Endodermal cell (in vitro differentiated cells): ENCODE results near the gene PDGFA. TPM values are rescaled to one million over a fixed set of nuclear protein-coding genes. Genes with fewer than 3 reads are reported as not detected.

Experiments
- DNase-seq: peaks from one replicate; pipeline ENCODE4 v3.0.0-alpha.2; 2017
- H3K27ac ChIP-seq: 2 replicates; pipeline ENCODE4 v1.5.1; 2013; ENCODE audit warnings: mild to moderate bottlenecking, low read depth, low read length, moderate library complexity
- H3K27me3 ChIP-seq: 2 replicates; pipeline ENCODE4 v1.6.1; 2013; ENCODE audit warnings: mild to moderate bottlenecking, low read length, moderate library complexity; ENCODE audit not compliant: insufficient read depth, control insufficient read depth, poor library complexity, severe bottlenecking
- H3K36me3 ChIP-seq: 2 replicates; pipeline ENCODE4 v1.7.0; 2013; ENCODE audit warnings: mild to moderate bottlenecking, low read length, moderate library complexity; ENCODE audit not compliant: control insufficient read depth, insufficient read depth
- H3K4me1 ChIP-seq: one replicate; pipeline ENCODE4 v1.7.0; 2013; ENCODE audit warnings: low read length; ENCODE audit not compliant: control insufficient read depth, insufficient read depth
- H3K4me3 ChIP-seq: 2 replicates; pipeline ENCODE4 v1.5.1; 2013; ENCODE audit warnings: mild to moderate bottlenecking, low read length, moderate library complexity
- H3K9ac ChIP-seq: 2 replicates; pipeline ENCODE4 v1.6.1; 2013; ENCODE audit warnings: mild to moderate bottlenecking, low read length, moderate library complexity; ENCODE audit not compliant: poor library complexity, severe bottlenecking; ENCODE audit errors: extremely low read depth
- H3K9me3 ChIP-seq: 2 replicates; pipeline ENCODE4 v1.6.1; 2013; ENCODE audit warnings: mild to moderate bottlenecking, low read length, moderate library complexity; ENCODE audit not compliant: control insufficient read depth
- H3K27ac Mint-ChIP-seq: 2 replicates; pipeline ENCODE4 v1.8.0; 2020; ENCODE audit warnings: mixed read lengths
- H3K27me3 Mint-ChIP-seq: 2 replicates; pipeline ENCODE4 v1.8.0; 2021; ENCODE audit warnings: mild to moderate bottlenecking, mixed read lengths; ENCODE audit not compliant: insufficient read depth
- H3K36me3 Mint-ChIP-seq: 2 replicates; pipeline ENCODE4 v1.8.0; 2020; ENCODE audit warnings: low read depth, mixed read lengths
- H3K4me1 Mint-ChIP-seq: 2 replicates; pipeline ENCODE4 v1.8.0; 2020; ENCODE audit warnings: mixed read lengths
- H3K4me3 Mint-ChIP-seq: 2 replicates; pipeline ENCODE4 v1.8.0; 2020; ENCODE audit warnings: mild to moderate bottlenecking, moderate library complexity, mixed read lengths
- H3K9me3 Mint-ChIP-seq: 2 replicates; pipeline ENCODE4 v1.8.0; 2020; ENCODE audit warnings: mild to moderate bottlenecking, mixed read lengths
- WGBS, 2 experiments: methylation state at CpG; one replicate each; pipeline versions ENCODE4 v1.1.5 to v1.1.7; 2013; ENCODE audit warnings: missing lambda C conversion rate in 2 of 2, mixed read lengths in 1 of 2; ENCODE audit not compliant: insufficient coverage in 1 of 2, insufficient read length in 1 of 2; 5-methylcytosine and 5-hydroxymethylcytosine counted together
- total RNA-seq, 2 donors: library from RNA; stranded (reverse); fragmentation: NEBNext Ultra II Directional in 1 of 2; extraction: Animal tissue kit (Norgen Biotek cat#: 25700) in 1 of 2; gene quantifications; 2 replicates in 1 of 2; 3 replicates in 1 of 2; pipeline ENCODE4 v1.2.1, GENCODE V29; 2021
- TF ChIP-seq, protein P1 (sequence below): fragments of 200-600 bp; sonication (generic); conservative IDR thresholded peaks from 2 replicates; pipeline ENCODE4 v1.5.0; 2021; ENCODE audit warnings: antibody characterized with exemption, mild to moderate bottlenecking

PDGFA gene
- total RNA-seq, 2 donors from 2014 or later: 11.9 to 24.1 TPM

DNA sequence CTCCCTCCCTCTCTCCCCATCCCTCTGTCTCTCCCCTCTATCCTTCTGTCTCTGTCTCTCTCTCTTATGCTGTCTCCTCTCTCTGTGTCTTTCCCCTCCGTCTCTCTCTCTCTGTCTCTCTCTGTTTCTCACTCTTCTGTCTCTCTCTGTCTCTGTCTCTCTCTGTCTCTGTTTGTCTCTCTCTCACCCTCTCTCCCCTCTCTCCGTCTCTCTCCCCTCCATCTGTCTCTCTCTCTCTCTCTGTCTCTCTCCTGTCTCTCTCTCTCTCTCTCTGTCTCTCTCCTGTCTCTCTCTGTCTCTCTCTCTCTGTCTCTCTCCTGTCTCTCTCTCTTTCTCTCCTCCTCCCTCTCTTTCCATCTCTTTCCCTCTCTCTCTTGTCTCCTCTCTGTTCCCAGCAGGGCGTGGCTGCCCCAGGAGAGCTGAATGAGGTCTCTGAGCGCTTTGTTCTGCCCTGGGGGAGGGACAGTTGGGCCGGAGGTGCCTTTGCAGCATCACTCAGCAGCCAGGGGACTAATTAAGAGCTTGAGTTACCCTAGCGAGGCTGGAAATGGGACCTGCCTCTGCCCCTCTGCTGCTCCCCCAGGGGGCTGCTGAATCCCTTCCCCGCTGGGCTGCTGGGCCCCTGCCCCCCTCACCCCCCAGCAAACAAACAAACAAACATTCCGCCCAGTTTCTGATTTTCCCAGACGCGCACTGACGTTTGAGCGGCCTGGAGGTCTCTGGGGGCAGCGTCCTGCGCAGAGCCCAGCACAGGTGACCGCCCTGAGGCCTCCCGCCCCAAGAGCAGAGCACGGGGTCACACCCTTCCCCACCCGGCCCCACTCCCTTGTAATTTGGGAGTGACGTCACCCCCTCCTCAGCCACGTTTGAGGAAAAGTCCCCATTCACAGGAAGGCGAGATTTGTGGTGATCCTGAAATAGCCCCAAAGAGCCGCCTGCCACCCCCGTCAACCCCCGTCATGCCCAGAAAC lies 68.1 kb downstream of the PDGFA start:
- Histone ChIP-seq H3K36me3 (no peaks in the 10 kb centered on the region), H3K4me3 (no peak overlapping the region), H3K9me3 (no peaks in the 10 kb centered on the region), H3K9ac (no peak overlapping the region), H3K27me3 (peaks cover 24% of the 10 kb centered on the region), H3K4me1 (no peaks in the 10 kb centered on the region), H3K27ac (no peak overlapping the region)
- H3K36me3 Mint-ChIP-seq: no peaks in the 10 kb centered on the region
- no peak overlapping the region for H3K27ac Mint-ChIP-seq
- H3K4me3 Mint-ChIP-seq: peak overlapping the region; percentile 26
- no peaks in the 10 kb centered on the region for H3K9me3 Mint-ChIP-seq
- DNase-seq: peak; percentile 72
- peaks cover 11% of the 10 kb centered on the region for H3K4me1 Mint-ChIP-seq
- TF ChIP-seq, protein P1, sequence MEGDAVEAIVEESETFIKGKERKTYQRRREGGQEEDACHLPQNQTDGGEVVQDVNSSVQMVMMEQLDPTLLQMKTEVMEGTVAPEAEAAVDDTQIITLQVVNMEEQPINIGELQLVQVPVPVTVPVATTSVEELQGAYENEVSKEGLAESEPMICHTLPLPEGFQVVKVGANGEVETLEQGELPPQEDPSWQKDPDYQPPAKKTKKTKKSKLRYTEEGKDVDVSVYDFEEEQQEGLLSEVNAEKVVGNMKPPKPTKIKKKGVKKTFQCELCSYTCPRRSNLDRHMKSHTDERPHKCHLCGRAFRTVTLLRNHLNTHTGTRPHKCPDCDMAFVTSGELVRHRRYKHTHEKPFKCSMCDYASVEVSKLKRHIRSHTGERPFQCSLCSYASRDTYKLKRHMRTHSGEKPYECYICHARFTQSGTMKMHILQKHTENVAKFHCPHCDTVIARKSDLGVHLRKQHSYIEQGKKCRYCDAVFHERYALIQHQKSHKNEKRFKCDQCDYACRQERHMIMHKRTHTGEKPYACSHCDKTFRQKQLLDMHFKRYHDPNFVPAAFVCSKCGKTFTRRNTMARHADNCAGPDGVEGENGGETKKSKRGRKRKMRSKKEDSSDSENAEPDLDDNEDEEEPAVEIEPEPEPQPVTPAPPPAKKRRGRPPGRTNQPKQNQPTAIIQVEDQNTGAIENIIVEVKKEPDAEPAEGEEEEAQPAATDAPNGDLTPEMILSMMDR: no peak
- H3K27me3 Mint-ChIP-seq: peaks cover 23% of the 10 kb centered on the region
- 36 to 42% methylated on average over 9 to 24 of the region's 24 CpGs for WGBS, 2 experiments

- no peak for DNase-seq
- TF ChIP-seq, protein P1: no peak
- no peaks in the 10 kb centered on the region for H3K4me1 ChIP-seq
- Mint-ChIP-seq H3K36me3 (no peaks in the 10 kb centered on the region), H3K4me3 (no peak overlapping the region), H3K4me1 (peaks cover 11% of the 10 kb centered on the region), H3K9me3 (no peaks in the 10 kb centered on the region), H3K27me3 (peaks cover 23% of the 10 kb centered on the region), H3K27ac (no peak overlapping the region)
- no peaks in the 10 kb centered on the region for H3K9me3 ChIP-seq
- 81 to 86% methylated on average over 2 to 9 of the region's 10 CpGs for WGBS, 2 experiments
- H3K4me3 ChIP-seq: no peak overlapping the region
- peaks cover 24% of the 10 kb centered on the region for H3K27me3 ChIP-seq
- H3K36me3 ChIP-seq: no peaks in the 10 kb centered on the region
- no peak overlapping the region for H3K27ac ChIP-seq
- H3K9ac ChIP-seq: no peak overlapping the region
These were observed 68.9 kb downstream of the PDGFA start for GRCh38 chr7:450741-451140.

GRCh38 chr7:450036-450435 lies 69.6 kb downstream of the PDGFA start:
- Mint-ChIP-seq H3K27ac (no peak overlapping the region), H3K4me1 (peaks cover 11% of the 10 kb centered on the region), H3K9me3 (no peaks in the 10 kb centered on the region), H3K36me3 (no peaks in the 10 kb centered on the region), H3K4me3 (no peak overlapping the region), H3K27me3 (peaks cover 23% of the 10 kb centered on the region)
- no peaks in the 10 kb centered on the region for H3K4me1 ChIP-seq
- H3K4me3 ChIP-seq: no peak overlapping the region
- TF ChIP-seq, protein P1: no peak
- H3K27me3 ChIP-seq: peaks cover 24% of the 10 kb centered on the region
- no peaks in the 10 kb centered on the region for H3K36me3 ChIP-seq
- no peak for DNase-seq
- no peak overlapping the region for H3K27ac ChIP-seq
- 93 to 100% methylated on average over 8 to 11 of the region's 11 CpGs for WGBS, 2 experiments
- no peak overlapping the region for H3K9ac ChIP-seq
- H3K9me3 ChIP-seq: no peaks in the 10 kb centered on the region
